Measurements from ENCODE around the gene GFPT1. TPM values are rescaled to one million over a fixed set of nuclear protein-coding genes. Genes with fewer than 3 reads are reported as not detected.

Gene GFPT1
- total and polyA plus RNA-seq, 9 of the 15 experiments (the other 6 are each of a cell fraction or from before 2014, with no cell fraction given) = 6.6 to 38.3 (median 15.9) TPM

- intact Hi-C loops (cut with micrococcal nuclease) = loop anchor here (10.0 kb wide), 1 partner anchor 360 kb away; no protein-coding TSS in a partner anchor
- no peaks in the 10 kb centered on the region for H3K79me2 ChIP-seq (ENCODE audit: control insufficient read depth, insufficient read depth, low read length)
- no peak overlapping the region for H3K4me2 ChIP-seq (ENCODE audit: insufficient read depth, low read length)
- TF ChIP-seq, protein P1, sequence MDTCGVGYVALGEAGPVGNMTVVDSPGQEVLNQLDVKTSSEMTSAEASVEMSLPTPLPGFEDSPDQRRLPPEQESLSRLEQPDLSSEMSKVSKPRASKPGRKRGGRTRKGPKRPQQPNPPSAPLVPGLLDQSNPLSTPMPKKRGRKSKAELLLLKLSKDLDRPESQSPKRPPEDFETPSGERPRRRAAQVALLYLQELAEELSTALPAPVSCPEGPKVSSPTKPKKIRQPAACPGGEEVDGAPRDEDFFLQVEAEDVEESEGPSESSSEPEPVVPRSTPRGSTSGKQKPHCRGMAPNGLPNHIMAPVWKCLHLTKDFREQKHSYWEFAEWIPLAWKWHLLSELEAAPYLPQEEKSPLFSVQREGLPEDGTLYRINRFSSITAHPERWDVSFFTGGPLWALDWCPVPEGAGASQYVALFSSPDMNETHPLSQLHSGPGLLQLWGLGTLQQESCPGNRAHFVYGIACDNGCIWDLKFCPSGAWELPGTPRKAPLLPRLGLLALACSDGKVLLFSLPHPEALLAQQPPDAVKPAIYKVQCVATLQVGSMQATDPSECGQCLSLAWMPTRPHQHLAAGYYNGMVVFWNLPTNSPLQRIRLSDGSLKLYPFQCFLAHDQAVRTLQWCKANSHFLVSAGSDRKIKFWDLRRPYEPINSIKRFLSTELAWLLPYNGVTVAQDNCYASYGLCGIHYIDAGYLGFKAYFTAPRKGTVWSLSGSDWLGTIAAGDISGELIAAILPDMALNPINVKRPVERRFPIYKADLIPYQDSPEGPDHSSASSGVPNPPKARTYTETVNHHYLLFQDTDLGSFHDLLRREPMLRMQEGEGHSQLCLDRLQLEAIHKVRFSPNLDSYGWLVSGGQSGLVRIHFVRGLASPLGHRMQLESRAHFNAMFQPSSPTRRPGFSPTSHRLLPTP (IDR thresholded peaks at IDR 0.05; ENCODE audit: borderline replicate concordance, extremely low read depth, insufficient read length) = no peak
- no peak for TF ChIP-seq L3MBTL2 (IDR thresholded peaks at IDR 0.05)
- no peak for TF ChIP-seq AFF4 (CRISPR knock-in tag; IDR thresholded peaks at IDR 0.05)
- no peak for TF ChIP-seq EZH2 (IDR thresholded peaks at IDR 0.05; ENCODE audit: borderline replicate concordance, low read depth, low read length)
- no peak for TF ChIP-seq FOXJ3 (CRISPR knock-in tag; IDR thresholded peaks at IDR 0.05)
- TF ChIP-seq, protein P2, sequence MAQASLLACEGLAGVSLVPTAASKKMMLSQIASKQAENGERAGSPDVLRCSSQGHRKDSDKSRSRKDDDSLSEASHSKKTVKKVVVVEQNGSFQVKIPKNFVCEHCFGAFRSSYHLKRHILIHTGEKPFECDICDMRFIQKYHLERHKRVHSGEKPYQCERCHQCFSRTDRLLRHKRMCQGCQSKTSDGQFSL (CRISPR knock-in tag; IDR thresholded peaks at IDR 0.05) = no peak
- TF ChIP-seq, protein P2 (tag; IDR thresholded peaks at IDR 0.05) = 0 out of 4 replicates have a peak, but pooled peaks of 1 of the 2 experiments have one; percentile 23
- H3K9me3 ChIP-seq (replicated peaks; ENCODE audit: control insufficient read depth, insufficient read depth, low read depth, low read length) = 0 out of 2 replicates have a peak, but pooled peaks cover 5% of the 10 kb centered on the region
- FAIRE-seq = no peak
- no peak overlapping the region for H2AFZ ChIP-seq (ENCODE audit: low read depth, low read length)
- no peaks in the 10 kb centered on the region for H3K9me1 ChIP-seq (ENCODE audit: control insufficient read depth, insufficient read depth, low read length)
- H3K36me3 ChIP-seq (ENCODE audit: control insufficient read depth, insufficient read depth, low read length) = no peaks in the 10 kb centered on the region
- WGBS (ENCODE audit: insufficient coverage, low coverage, missing lambda C conversion rate) = 5% methylated on average over 7 of the region's 7 CpGs
- peaks cover 13 to 32% of the 10 kb centered on the region in 2 experiments; a peak in 4 of 5 replicates for H3K27me3 ChIP-seq (ENCODE audit: control insufficient read depth in 2 of 2, insufficient read depth in 2 of 2, low read length in 2 of 2)
- no peak overlapping the region for H3K4me3 ChIP-seq
- in situ Hi-C loops (cut with MboI) = loop anchor here (25.0 kb wide), 1 partner anchor 268 kb away; no protein-coding TSS in a partner anchor
- no TSS peak for BruUV-seq (replicated peaks)
- no peak overlapping the region for H3K27ac ChIP-seq (ENCODE audit: extremely low read depth, low read depth, low read length)
- POLR2A ChIA-PET = interaction anchor here (1.0 to 2.2 kb wide), 3 partner anchors 9 to 182 kb away, joined by 3 to 4 read pairs (median 3); no protein-coding TSS in a partner anchor
- H3K4me1 ChIP-seq (replicated peaks in 1 of 2; ENCODE audit: control insufficient read depth in 2 of 2, insufficient read depth in 2 of 2, low read length in 2 of 2) = peaks cover 0 to 18% of the 10 kb centered on the region in 2 experiments; a peak in 3 of 5 replicates
- H4K20me1 ChIP-seq (replicated peaks; ENCODE audit: control insufficient read depth, insufficient read depth, low read length) = peaks cover 10% of the 10 kb centered on the region; the same call in 1 of the 2 replicates
- DNase-seq (ENCODE audit: extremely low read depth in 1 of 4, low spot score in 3 of 4) = no peak
- no peak overlapping the region for H3K9ac ChIP-seq (ENCODE audit: insufficient read depth in 1 of 2, low read depth in 2 of 2, low read length in 2 of 2)
- CTCF ChIA-PET (ENCODE audit: low intra/inter-chr PET ratio) = no interaction called here
- no peak for ATAC-seq
These were observed 81.9 kb downstream of the GFPT1 start for GRCh38 chr2:69305166-69305565.
